Measurements from ENCODE around the gene TXK.
A peak's percentile ranks its signal among the peaks of the same experiment; 100 is the strongest.

The TXK gene

DNA sequence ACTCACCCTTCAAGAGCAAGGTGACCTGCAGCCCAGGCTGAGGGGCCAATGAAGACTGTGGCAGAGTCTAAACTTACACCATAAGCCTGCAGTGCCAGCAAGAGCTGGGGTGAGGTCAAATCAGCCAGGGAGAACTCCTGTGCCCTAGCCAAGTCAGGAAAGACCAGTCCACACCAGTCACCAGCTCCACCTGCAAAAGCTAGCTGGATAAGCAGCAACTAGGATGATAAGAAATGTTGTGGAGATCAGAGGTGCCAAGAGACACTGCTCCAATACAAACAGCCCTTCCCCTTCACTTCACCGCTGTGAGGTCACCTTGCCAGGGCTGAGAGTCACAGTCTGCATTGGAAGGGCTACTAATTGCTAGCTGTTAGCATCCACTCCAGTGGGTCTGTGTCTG, 86.2 kb downstream of the TXK start:
- ChIA-PET POLR2A (interaction anchor here (1.2 kb wide), 2 partner anchors 12 to 293 kb away, joined by 3 to 4 read pairs; partner anchors contain the start of gene SLAIN2), CTCF (interaction anchor here (0.8 to 11.8 kb wide), 11 partner anchors 11 to 45 kb away, joined by 3 to 172 read pairs (median 6); partner anchors contain the start of genes CNGA1 and NIPAL1)
- TF ChIP-seq, protein P1, sequence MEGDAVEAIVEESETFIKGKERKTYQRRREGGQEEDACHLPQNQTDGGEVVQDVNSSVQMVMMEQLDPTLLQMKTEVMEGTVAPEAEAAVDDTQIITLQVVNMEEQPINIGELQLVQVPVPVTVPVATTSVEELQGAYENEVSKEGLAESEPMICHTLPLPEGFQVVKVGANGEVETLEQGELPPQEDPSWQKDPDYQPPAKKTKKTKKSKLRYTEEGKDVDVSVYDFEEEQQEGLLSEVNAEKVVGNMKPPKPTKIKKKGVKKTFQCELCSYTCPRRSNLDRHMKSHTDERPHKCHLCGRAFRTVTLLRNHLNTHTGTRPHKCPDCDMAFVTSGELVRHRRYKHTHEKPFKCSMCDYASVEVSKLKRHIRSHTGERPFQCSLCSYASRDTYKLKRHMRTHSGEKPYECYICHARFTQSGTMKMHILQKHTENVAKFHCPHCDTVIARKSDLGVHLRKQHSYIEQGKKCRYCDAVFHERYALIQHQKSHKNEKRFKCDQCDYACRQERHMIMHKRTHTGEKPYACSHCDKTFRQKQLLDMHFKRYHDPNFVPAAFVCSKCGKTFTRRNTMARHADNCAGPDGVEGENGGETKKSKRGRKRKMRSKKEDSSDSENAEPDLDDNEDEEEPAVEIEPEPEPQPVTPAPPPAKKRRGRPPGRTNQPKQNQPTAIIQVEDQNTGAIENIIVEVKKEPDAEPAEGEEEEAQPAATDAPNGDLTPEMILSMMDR (IDR thresholded peaks at IDR 0.05; ENCODE audit: control extremely low read depth, extremely low read depth, low read depth, missing control alignments) = no peak
- DNase-seq (ENCODE audit: extremely low spot score) = no peak

DNA sequence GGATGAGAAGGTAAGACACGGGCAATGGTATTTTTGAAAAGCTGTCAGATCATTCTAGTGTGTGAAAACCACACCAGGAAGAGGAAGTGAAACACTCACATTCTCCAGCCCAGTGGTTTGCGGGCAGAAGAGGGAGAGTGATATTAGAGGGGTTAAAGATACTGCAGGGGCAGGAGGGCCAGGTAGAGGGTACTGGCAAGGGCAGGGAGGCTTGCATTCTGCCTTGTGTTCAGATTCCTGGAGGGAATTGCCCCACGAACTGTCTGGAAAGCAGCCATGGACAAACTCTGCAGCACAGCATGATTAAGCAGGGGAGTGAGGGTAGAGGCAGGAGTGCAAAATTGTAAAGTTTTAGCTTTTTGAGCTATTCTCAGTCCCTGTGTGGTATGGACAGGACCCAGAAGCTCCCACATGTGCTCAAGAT, 86.6 kb downstream of the TXK start:
- ChIA-PET CTCF (interaction anchor here (1.1 to 11.8 kb wide), 10 partner anchors 11 to 45 kb away, joined by 3 to 172 read pairs (median 7); partner anchors contain the start of genes CNGA1 and NIPAL1), POLR2A (interaction anchor here (1.2 kb wide), 2 partner anchors 12 to 294 kb away, joined by 3 to 4 read pairs; partner anchors contain the start of gene SLAIN2)
- peak; percentile 67 for DNase-seq (ENCODE audit: extremely low spot score)
- TF ChIP-seq, protein P1 (IDR thresholded peaks at IDR 0.05; ENCODE audit: control extremely low read depth, extremely low read depth, low read depth, missing control alignments) = no peak

DNA sequence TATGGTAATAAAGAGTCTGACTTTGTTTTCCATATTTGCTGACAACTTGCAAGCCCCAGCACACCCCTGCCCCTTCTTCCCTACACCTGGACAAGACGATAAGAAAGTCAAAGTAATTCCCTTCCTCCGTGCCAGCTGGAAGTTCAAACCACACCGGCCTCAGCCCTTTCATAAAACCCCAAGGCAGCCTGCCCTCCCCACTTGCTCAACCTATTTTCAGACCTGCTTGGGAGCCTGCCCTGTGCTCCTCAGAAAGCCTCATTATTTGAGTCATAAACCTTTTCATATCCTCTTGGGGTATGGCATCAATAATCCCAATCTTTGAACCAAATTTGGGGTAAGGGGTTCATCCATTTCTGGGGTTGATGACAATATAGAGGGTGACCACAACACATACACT, 88.0 kb downstream of the TXK start:
- ChIA-PET CTCF (interaction anchor here (1.6 to 11.8 kb wide), 7 partner anchors 10 to 43 kb away, joined by 3 to 172 read pairs (median 7); no protein-coding TSS in a partner anchor), POLR2A (no interaction called here)
- no peak for DNase-seq (ENCODE audit: extremely low spot score)
- TF ChIP-seq, protein P1 (IDR thresholded peaks at IDR 0.05; ENCODE audit: control extremely low read depth, extremely low read depth, low read depth, missing control alignments) = no peak

DNA sequence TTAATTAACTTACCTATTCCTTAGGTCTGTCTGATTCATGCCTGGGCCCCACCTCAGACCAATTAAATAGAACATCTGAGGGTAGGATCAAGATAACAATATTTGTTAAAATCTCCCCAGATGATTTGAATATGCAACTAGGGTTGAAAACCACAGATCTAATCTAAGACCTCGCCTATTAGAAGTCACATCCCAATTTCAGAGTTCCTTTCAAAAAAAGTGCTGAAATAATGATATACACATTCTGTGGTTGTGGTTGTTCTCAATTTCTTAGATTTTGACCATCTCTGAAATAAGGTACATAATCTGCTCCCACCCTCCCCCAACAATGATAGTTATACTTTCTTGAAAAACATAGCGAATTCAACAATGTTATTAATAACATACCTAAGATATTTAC, 89.8 kb downstream of the TXK start:
- ChIA-PET POLR2A (interaction anchor here (0.6 kb wide), 1 partner anchor 505 kb away, joined by 3 read pairs; no protein-coding TSS in a partner anchor), CTCF (interaction anchor here (1.6 to 11.8 kb wide), 4 partner anchors 8 to 26 kb away, joined by 5 to 172 read pairs (median 8); no protein-coding TSS in a partner anchor)
- TF ChIP-seq, protein P1 (IDR thresholded peaks at IDR 0.05; ENCODE audit: control extremely low read depth, extremely low read depth, low read depth, missing control alignments) = no peak
- no peak for DNase-seq (ENCODE audit: extremely low spot score)

DNA sequence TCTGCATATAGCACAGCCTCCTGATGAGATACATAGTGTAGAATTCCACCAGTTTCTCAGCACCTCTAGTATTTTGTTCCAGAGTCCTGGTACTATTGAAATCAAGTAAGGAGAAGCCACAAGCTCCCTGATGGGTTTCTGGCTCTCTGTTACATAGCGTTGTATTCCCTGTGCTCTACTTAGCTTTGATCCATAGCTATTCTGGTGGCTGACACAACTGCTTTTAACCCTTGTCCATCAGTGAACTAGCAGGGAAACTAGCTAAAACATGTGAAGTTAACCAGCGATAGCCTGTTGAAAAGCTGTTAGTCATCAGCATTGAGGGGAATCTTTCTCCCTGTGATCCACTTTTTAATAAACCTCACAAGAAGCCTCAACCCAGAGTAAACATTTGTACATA, 90.5 kb downstream of the TXK start:
- CTCF ChIA-PET = interaction anchor here (0.7 to 11.8 kb wide), 7 partner anchors 12 to 42 kb away, joined by 3 to 172 read pairs (median 4); no protein-coding TSS in a partner anchor
- TF ChIP-seq, protein P1 (IDR thresholded peaks at IDR 0.05; ENCODE audit: control extremely low read depth, extremely low read depth, low read depth, missing control alignments) = no peak
- no peak for DNase-seq (ENCODE audit: extremely low spot score)
- POLR2A ChIA-PET = no interaction called here

DNA sequence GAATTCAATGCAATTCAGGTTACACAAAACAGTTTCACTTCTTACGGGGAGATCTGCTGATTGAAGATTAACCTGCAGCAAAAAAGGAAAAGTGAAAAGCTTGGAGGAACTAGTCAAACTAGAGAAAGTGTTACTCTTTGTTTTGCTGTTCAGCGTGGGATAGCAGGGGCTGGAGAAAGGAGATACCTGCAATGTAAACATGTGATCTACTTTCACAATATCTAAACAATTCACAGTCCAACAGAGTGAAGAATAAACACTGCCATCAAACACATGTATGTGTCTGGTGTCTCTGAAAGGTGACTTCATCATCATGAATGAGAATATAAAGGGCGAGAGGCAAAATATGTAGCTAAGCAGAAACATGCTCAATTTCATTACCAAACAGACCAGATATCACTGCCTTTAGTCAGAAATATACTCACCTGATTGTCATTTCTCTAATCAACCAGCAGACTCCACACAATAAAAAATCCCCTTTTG, 91.0 kb downstream of the TXK start:
- TF ChIP-seq, protein P1 (IDR thresholded peaks at IDR 0.05; ENCODE audit: control extremely low read depth, extremely low read depth, low read depth, missing control alignments) = no peak
- ChIA-PET CTCF (interaction anchor here (0.7 to 11.8 kb wide), 8 partner anchors 12 to 116 kb away, joined by 3 to 172 read pairs (median 4); no protein-coding TSS in a partner anchor), POLR2A (no interaction called here)
- DNase-seq (ENCODE audit: extremely low spot score) = no peak
